IMR-90 (cell line): ENCODE measurements around the gene NDOR1.

Source experiments
- BHLHE40 ChIP-seq: fragments of 150-350 bp; IDR thresholded peaks from 2 replicates; pipeline ENCODE4 v1.6.1; 2016; ENCODE audit warnings: mild to moderate bottlenecking, low read depth, low read length
- CTCF ChIP-seq: conservative IDR thresholded peaks from 2 replicates; pipeline ENCODE4 v1.5.1; 2012; ENCODE audit warnings: mild to moderate bottlenecking, low read depth, low read length, improper control_type of control experiment
- FOS ChIP-seq: fragments of 150-350 bp; IDR thresholded peaks from 2 replicates; pipeline ENCODE4 v1.6.1; 2016; ENCODE audit warnings: low read depth, low read length
- MXI1 ChIP-seq: IDR thresholded peaks from 2 replicates; pipeline ENCODE4 v1.6.1; 2012; ENCODE audit warnings: low read depth, mild to moderate bottlenecking, low read length, moderate library complexity, borderline replicate concordance
- NFE2L2 ChIP-seq: fragments of 150-350 bp; IDR thresholded peaks from 2 replicates; pipeline ENCODE4 v1.6.1; 2016; ENCODE audit warnings: low read depth, mild to moderate bottlenecking, low read length
- POLR2A ChIP-seq: IDR thresholded peaks from 2 replicates; pipeline ENCODE4 v1.6.1; 2012; ENCODE audit warnings: mild to moderate bottlenecking, low read depth, low read length
- RFX5 ChIP-seq: IDR thresholded peaks from 2 replicates; pipeline ENCODE4 v1.8.0; 2012; ENCODE audit warnings: low read depth, mild to moderate bottlenecking, low read length, moderate library complexity
- SMC3 ChIP-seq: fragments of 150-350 bp; IDR thresholded peaks from 2 replicates; pipeline ENCODE4 v1.6.1; 2016; ENCODE audit warnings: low read depth, mild to moderate bottlenecking, antibody characterized with exemption, low read length, moderate library complexity
- USF2 ChIP-seq: fragments of 150-350 bp; IDR thresholded peaks from 2 replicates; pipeline ENCODE4 v1.6.1; 2017; ENCODE audit warnings: mild to moderate bottlenecking, antibody characterized with exemption, low read length, low read depth
- TF ChIP-seq, protein P1 (sequence below): fragments of 150-350 bp; IDR thresholded peaks from 2 replicates; pipeline ENCODE4 v1.6.1; 2016; ENCODE audit warnings: low read depth, mild to moderate bottlenecking, low read length, moderate library complexity, borderline replicate concordance

DNA sequence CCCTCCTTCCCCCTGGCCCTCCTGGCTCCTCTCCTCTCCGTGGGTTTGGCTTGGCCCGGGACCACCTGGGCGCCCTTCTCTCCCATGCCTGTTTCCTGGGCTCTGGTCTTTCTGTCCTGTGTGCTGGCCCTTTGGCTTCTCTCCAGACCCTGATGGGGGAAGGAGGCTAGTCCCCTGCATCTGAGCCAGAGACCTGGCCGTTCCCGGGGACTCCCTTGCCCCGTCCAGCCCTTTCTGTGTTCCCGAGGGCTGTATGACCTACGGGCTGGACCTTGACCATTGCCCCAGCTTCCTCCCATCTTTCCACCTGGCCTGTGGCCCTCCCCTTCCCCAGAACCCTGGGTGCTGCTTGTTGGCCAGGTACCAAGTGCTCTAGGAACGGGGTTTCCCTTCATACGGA, 58.0 kb downstream of the NDOR1 start:
- no peak for TF ChIP-seq POLR2A
- TF ChIP-seq, protein P1, sequence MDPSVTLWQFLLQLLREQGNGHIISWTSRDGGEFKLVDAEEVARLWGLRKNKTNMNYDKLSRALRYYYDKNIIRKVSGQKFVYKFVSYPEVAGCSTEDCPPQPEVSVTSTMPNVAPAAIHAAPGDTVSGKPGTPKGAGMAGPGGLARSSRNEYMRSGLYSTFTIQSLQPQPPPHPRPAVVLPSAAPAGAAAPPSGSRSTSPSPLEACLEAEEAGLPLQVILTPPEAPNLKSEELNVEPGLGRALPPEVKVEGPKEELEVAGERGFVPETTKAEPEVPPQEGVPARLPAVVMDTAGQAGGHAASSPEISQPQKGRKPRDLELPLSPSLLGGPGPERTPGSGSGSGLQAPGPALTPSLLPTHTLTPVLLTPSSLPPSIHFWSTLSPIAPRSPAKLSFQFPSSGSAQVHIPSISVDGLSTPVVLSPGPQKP: no peak
- TF ChIP-seq NFE2L2: no peak
- TF ChIP-seq SMC3: no peak
- TF ChIP-seq CTCF: no peak
- TF ChIP-seq RFX5: no peak
- no peak for TF ChIP-seq BHLHE40
- no peak for TF ChIP-seq USF2
- TF ChIP-seq MXI1: no peak
- TF ChIP-seq FOS: no peak
